ENCODE results near the gene JAML. TPM values are rescaled to one million over a fixed set of nuclear protein-coding genes. Genes with fewer than 3 reads are reported as not detected.

Gene JAML
- total and polyA plus RNA-seq, 9 of the 15 experiments (the other 6 are each of a cell fraction or from before 2014, with no cell fraction given), result 0.05 to 0.32 (median 0.22) TPM; not detected in 4

DNA sequence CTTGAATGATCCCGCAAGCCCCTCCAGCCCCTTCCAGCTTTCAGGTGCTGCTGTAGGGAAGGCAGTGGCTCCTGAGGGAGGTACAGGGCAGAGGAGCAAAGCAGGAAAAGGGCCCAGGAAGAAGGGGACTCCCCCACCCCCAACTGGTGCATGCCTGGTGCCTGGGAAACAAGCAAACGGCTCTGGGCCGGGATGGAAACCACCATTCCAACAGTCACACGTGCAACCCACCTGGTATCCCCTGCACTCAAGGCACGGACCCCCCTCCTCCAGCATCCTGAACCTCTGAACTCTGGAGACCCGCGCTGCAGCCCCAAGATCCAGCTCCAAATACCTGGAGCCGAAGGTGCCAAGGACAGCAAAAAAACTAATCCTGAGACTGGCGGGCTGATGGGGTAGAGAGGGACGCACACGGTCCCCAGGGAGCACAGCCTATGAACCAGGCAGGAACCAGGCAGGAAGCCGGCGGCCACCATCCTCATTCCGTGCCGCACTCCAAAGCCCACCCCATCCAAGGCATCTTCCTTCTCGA lies 72.7 kb downstream of the JAML start:
- no peak for ATAC-seq
- POLR2A ChIA-PET, result no interaction called here
- in situ Hi-C loops (cut with MboI) (no loop called here), intact Hi-C loops (cut with micrococcal nuclease) (no loop called here)
- BruUV-seq (replicated peaks), result no TSS peak
- CTCF ChIA-PET (ENCODE audit: low intra/inter-chr PET ratio), result interaction anchor here (0.9 kb wide), 1 partner anchor 333 kb away, joined by 3 read pairs; no protein-coding TSS in a partner anchor
- H3K9ac ChIP-seq (ENCODE audit: insufficient read depth in 1 of 2, low read depth in 2 of 2, low read length in 2 of 2), result no peak overlapping the region
- no peaks in the 10 kb centered on the region for H3K9me1 ChIP-seq (ENCODE audit: control insufficient read depth, insufficient read depth, low read length)
- no peak for DNase-seq (ENCODE audit: extremely low read depth in 1 of 4, low spot score in 3 of 4)
- no peaks in the 10 kb centered on the region for H3K36me3 ChIP-seq (ENCODE audit: control insufficient read depth, insufficient read depth, low read length)
- FAIRE-seq, result no peak
- H3K27me3 ChIP-seq (ENCODE audit: control insufficient read depth in 2 of 2, insufficient read depth in 2 of 2, low read length in 2 of 2), result peaks cover 49 to 90% of the 10 kb centered on the region in 2 experiments
- no peak overlapping the region for H3K4me2 ChIP-seq (ENCODE audit: insufficient read depth, low read length)
- peaks cover 0 to 16% of the 10 kb centered on the region in 2 experiments; a peak in 3 of 5 replicates for H3K4me1 ChIP-seq (replicated peaks in 1 of 2; ENCODE audit: control insufficient read depth in 2 of 2, insufficient read depth in 2 of 2, low read length in 2 of 2)
- no peak overlapping the region for H2AFZ ChIP-seq (ENCODE audit: low read depth, low read length)
- H3K27ac ChIP-seq (ENCODE audit: extremely low read depth, low read depth, low read length), result no peak overlapping the region
- TF ChIP-seq, protein P1, sequence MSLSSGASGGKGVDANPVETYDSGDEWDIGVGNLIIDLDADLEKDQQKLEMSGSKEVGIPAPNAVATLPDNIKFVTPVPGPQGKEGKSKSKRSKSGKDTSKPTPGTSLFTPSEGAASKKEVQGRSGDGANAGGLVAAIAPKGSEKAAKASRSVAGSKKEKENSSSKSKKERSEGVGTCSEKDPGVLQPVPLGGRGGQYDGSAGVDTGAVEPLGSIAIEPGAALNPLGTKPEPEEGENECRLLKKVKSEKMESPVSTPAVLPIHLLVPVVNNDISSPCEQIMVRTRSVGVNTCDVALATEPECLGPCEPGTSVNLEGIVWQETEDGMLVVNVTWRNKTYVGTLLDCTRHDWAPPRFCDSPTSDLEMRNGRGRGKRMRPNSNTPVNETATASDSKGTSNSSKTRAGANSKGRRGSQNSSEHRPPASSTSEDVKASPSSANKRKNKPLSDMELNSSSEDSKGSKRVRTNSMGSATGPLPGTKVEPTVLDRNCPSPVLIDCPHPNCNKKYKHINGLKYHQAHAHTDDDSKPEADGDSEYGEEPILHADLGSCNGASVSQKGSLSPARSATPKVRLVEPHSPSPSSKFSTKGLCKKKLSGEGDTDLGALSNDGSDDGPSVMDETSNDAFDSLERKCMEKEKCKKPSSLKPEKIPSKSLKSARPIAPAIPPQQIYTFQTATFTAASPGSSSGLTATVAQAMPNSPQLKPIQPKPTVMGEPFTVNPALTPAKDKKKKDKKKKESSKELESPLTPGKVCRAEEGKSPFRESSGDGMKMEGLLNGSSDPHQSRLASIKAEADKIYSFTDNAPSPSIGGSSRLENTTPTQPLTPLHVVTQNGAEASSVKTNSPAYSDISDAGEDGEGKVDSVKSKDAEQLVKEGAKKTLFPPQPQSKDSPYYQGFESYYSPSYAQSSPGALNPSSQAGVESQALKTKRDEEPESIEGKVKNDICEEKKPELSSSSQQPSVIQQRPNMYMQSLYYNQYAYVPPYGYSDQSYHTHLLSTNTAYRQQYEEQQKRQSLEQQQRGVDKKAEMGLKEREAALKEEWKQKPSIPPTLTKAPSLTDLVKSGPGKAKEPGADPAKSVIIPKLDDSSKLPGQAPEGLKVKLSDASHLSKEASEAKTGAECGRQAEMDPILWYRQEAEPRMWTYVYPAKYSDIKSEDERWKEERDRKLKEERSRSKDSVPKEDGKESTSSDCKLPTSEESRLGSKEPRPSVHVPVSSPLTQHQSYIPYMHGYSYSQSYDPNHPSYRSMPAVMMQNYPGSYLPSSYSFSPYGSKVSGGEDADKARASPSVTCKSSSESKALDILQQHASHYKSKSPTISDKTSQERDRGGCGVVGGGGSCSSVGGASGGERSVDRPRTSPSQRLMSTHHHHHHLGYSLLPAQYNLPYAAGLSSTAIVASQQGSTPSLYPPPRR (CRISPR knock-in tag; IDR thresholded peaks at IDR 0.05; ENCODE audit: borderline replicate concordance), result no peak
- no peak for TF ChIP-seq CXXC5 (CRISPR knock-in tag; IDR thresholded peaks at IDR 0.05)
- TF ChIP-seq, protein P2, sequence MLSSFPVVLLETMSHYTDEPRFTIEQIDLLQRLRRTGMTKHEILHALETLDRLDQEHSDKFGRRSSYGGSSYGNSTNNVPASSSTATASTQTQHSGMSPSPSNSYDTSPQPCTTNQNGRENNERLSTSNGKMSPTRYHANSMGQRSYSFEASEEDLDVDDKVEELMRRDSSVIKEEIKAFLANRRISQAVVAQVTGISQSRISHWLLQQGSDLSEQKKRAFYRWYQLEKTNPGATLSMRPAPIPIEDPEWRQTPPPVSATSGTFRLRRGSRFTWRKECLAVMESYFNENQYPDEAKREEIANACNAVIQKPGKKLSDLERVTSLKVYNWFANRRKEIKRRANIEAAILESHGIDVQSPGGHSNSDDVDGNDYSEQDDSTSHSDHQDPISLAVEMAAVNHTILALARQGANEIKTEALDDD (IDR thresholded peaks at IDR 0.05), result no peak
- no peak for TF ChIP-seq CBX3 (IDR thresholded peaks at IDR 0.05; ENCODE audit: borderline replicate concordance in 1 of 2, low read length in 2 of 2)
- TF ChIP-seq NR1H2 (CRISPR knock-in tag; IDR thresholded peaks at IDR 0.05), result no peak
- no peak for TF ChIP-seq ZNF224 (CRISPR knock-in tag; IDR thresholded peaks at IDR 0.05)
- no peak for TF ChIP-seq IRF2 (CRISPR knock-in tag; IDR thresholded peaks at IDR 0.05)
- no peak for TF ChIP-seq PTRF (tag; IDR thresholded peaks at IDR 0.05)
- TF ChIP-seq POLR2G (IDR thresholded peaks at IDR 0.05; ENCODE audit: low read depth, low read length), result no peak
- TF ChIP-seq ZNF589 (CRISPR knock-in tag; IDR thresholded peaks at IDR 0.05; ENCODE audit: low read depth), result no peak
- no peak for TF ChIP-seq MEF2A (IDR thresholded peaks at IDR 0.05; ENCODE audit: control insufficient read depth, low read depth, low read length)
- TF ChIP-seq, protein P3, sequence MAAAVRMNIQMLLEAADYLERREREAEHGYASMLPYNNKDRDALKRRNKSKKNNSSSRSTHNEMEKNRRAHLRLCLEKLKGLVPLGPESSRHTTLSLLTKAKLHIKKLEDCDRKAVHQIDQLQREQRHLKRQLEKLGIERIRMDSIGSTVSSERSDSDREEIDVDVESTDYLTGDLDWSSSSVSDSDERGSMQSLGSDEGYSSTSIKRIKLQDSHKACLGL (CRISPR knock-in tag; IDR thresholded peaks at IDR 0.05; ENCODE audit: borderline replicate concordance, poor library complexity, severe bottlenecking), result no peak
- TF ChIP-seq CBX2 (IDR thresholded peaks at IDR 0.05; ENCODE audit: insufficient read depth, low read length, poor library complexity, severe bottlenecking), result no peak
- no peak for TF ChIP-seq IFI16 (CRISPR knock-in tag; IDR thresholded peaks at IDR 0.05)
- 21% methylated on average over 10 of the region's 16 CpGs for WGBS (ENCODE audit: insufficient coverage, low coverage, missing lambda C conversion rate)
- 0 out of 2 replicates have a peak, but pooled peaks cover 4% of the 10 kb centered on the region for H4K20me1 ChIP-seq (replicated peaks; ENCODE audit: control insufficient read depth, insufficient read depth, low read length)
- no peaks in the 10 kb centered on the region for H3K9me3 ChIP-seq (replicated peaks; ENCODE audit: control insufficient read depth, insufficient read depth, low read depth, low read length)
- no peaks in the 10 kb centered on the region for H3K79me2 ChIP-seq (ENCODE audit: control insufficient read depth, insufficient read depth, low read length)
- no peak overlapping the region for H3K4me3 ChIP-seq
